BLaER1 treated with 17β-estradiol and CSF1 and Interleukin-3, amounts not matched to agents 10 nM and 100 nM (cell line): Measurements from ENCODE around the gene TTC33.

ENCODE experiments used
- H3K27ac ChIP-seq, 11 experiments: shearing (Covaris generic); formaldehyde crosslinking; 2 replicates each; pipeline ENCODE4 v1.8.1; 2022
- H3K27me3 ChIP-seq, 11 experiments: shearing (Covaris generic); formaldehyde crosslinking; 2 replicates each; pipeline ENCODE4 v1.8.1; 2022
- H3K36me3 ChIP-seq, 11 experiments: shearing (Covaris generic); formaldehyde crosslinking; 2 replicates each; pipeline ENCODE4 v1.8.1; 2022
- H3K4me1 ChIP-seq, 10 experiments: shearing (Covaris generic); formaldehyde crosslinking; 2 replicates each; pipeline ENCODE4 v1.8.1; 2022
- H3K4me2 ChIP-seq, 11 experiments: shearing (Covaris generic); formaldehyde crosslinking; 2 replicates each; pipeline ENCODE4 v1.8.1; 2022
- H3K4me3 ChIP-seq, 10 experiments: shearing (Covaris generic); formaldehyde crosslinking; 2 replicates each; pipeline ENCODE4 v1.8.1; 2022
- H3K9ac ChIP-seq, 11 experiments: shearing (Covaris generic); formaldehyde crosslinking; 2 replicates each; pipeline ENCODE4 v1.8.1; 2022
- H3K9me3 ChIP-seq, 11 experiments: shearing (Covaris generic); formaldehyde crosslinking; replicated peaks in 1 of 11; 2 replicates each; pipeline ENCODE4 v1.8.1; 2022
- H4K20me1 ChIP-seq, 11 experiments: shearing (Covaris generic); formaldehyde crosslinking; 2 replicates each; pipeline ENCODE4 v1.8.1; 2022
- Cebpa-rat ChIP-seq, 11 experiments: shearing (Covaris generic); IDR thresholded peaks; 2 replicates each; pipeline ENCODE4 v1.8.1; 2022

Gene TTC33

GRCh38 chr5:40683305-40683704 is 72.5 kb downstream of the TTC33 start:
- no peak for TF ChIP-seq Cebpa-rat (IDR thresholded peaks at IDR 0.05)
- Histone ChIP-seq H3K4me1 (peaks cover 14 to 53% (median 38%) of the 10 kb centered on the region in 10 experiments; a peak in 19 of 20 replicates), H3K27me3 (no peaks in the 10 kb centered on the region; a peak in 4 of 22 replicates), H3K4me2 (peak overlapping the region; percentile 74 to 97 (median 82)), H4K20me1 (peaks cover 81 to 84% (median 82%) of the 10 kb centered on the region in 11 experiments), H3K36me3 (peaks cover 41 to 73% (median 63%) of the 10 kb centered on the region in 11 experiments), H3K9ac (peak overlapping the region; percentile 84 to 99 (median 95)), H3K4me3 (peak overlapping the region; percentile 74 to 99 (median 96)), H3K27ac (peak overlapping the region; percentile 84 to 98 (median 91)), H3K9me3 (no peaks in the 10 kb centered on the region; a peak in 1 of 22 replicates)

- no peak for TF ChIP-seq Cebpa-rat (IDR thresholded peaks at IDR 0.05)
- Histone ChIP-seq H3K9me3 (no peaks in the 10 kb centered on the region; a peak in 1 of 22 replicates), H3K4me3 (peak overlapping the region; percentile 74 to 99 (median 96)), H4K20me1 (peaks cover 73 to 75% (median 75%) of the 10 kb centered on the region in 11 experiments), H3K27me3 (no peaks in the 10 kb centered on the region; a peak in 4 of 22 replicates), H3K4me2 (peak overlapping the region; percentile 74 to 97 (median 82)), H3K9ac (peak overlapping the region; percentile 84 to 99 (median 95)), H3K36me3 (peaks cover 41 to 66% (median 62%) of the 10 kb centered on the region in 11 experiments), H3K27ac (peak overlapping the region; percentile 84 to 98 (median 91)), H3K4me1 (peaks cover 18 to 53% (median 37%) of the 10 kb centered on the region in 10 experiments)
These were observed 73.4 kb downstream of the TTC33 start for GRCh38 chr5:40682154-40683017.

- peak overlapping the region; percentile 74 to 97 (median 82) for H3K4me2 ChIP-seq
- H3K4me1 ChIP-seq = peaks cover 24 to 53% (median 37%) of the 10 kb centered on the region in 10 experiments
These were observed 74.2 kb downstream of the TTC33 start for GRCh38 chr5:40681363-40682153.

GRCh38 chr5:40680741-40681362 is 74.9 kb downstream of the TTC33 start:
- Histone ChIP-seq H3K9ac (peak overlapping the region; percentile 84 to 99 (median 95)), H3K4me3 (peak overlapping the region; percentile 74 to 99 (median 96)), H3K4me1 (peaks cover 24 to 53% (median 37%) of the 10 kb centered on the region in 10 experiments), H3K9me3 (no peaks in the 10 kb centered on the region; a peak in 1 of 22 replicates), H3K27ac (peak overlapping the region; percentile 84 to 98 (median 91)), H3K4me2 (peak overlapping the region; percentile 74 to 97 (median 82)), H3K27me3 (no peaks in the 10 kb centered on the region; a peak in 4 of 22 replicates), H3K36me3 (peaks cover 31 to 50% (median 47%) of the 10 kb centered on the region in 11 experiments), H4K20me1 (peaks cover 58 to 60% (median 59%) of the 10 kb centered on the region in 11 experiments)
- no peak for TF ChIP-seq Cebpa-rat (IDR thresholded peaks at IDR 0.05)

More at GRCh38 chr5:40681363-40682153, 74.2 kb downstream of the TTC33 start:
- no peak for TF ChIP-seq Cebpa-rat (IDR thresholded peaks at IDR 0.05)
- H3K9me3 ChIP-seq = no peaks in the 10 kb centered on the region; a peak in 1 of 22 replicates
- peak overlapping the region; percentile 84 to 98 (median 91) for H3K27ac ChIP-seq
- peak overlapping the region; percentile 74 to 99 (median 96) for H3K4me3 ChIP-seq
- peaks cover 38 to 57% (median 54%) of the 10 kb centered on the region in 11 experiments for H3K36me3 ChIP-seq
- H3K27me3 ChIP-seq = no peaks in the 10 kb centered on the region; a peak in 4 of 22 replicates
- H4K20me1 ChIP-seq = peaks cover 66 to 67% (median 66%) of the 10 kb centered on the region in 11 experiments
- H3K9ac ChIP-seq = peak overlapping the region; percentile 84 to 99 (median 95)

- Histone ChIP-seq H3K36me3 (peaks cover 24 to 43% (median 40%) of the 10 kb centered on the region in 11 experiments), H4K20me1 (peaks cover 51 to 53% (median 52%) of the 10 kb centered on the region in 11 experiments), H3K27ac (peak within 1 kb of the TSS; percentile 88 to 98 (median 92)), H3K27me3 (no peaks in the 10 kb centered on the region; a peak in 4 of 22 replicates), H3K4me3 (peak within 1 kb of the TSS; percentile 74 to 99 (median 96)), H3K4me1 (peaks cover 27 to 53% (median 37%) of the 10 kb centered on the region in 10 experiments), H3K4me2 (peak within 1 kb of the TSS; percentile 82 to 97 (median 87)), H3K9me3 (no peaks in the 10 kb centered on the region; a peak in 1 of 22 replicates), H3K9ac (peak within 1 kb of the TSS; percentile 84 to 99 (median 95))
- TF ChIP-seq Cebpa-rat (IDR thresholded peaks at IDR 0.05) = no peak
These were observed 75.7 kb downstream of the TTC33 start, which contains the start of gene PTGER4 for GRCh38 chr5:40679913-40680681. Gene PTGER4 (plus strand): TSS chr5:40679915. CDS start chr5:40680994, 1,079 bp downstream.

- Histone ChIP-seq H3K9me3 (peaks cover 0 to 8% (median 0%) of the 10 kb centered on the region in 11 experiments; a peak in 1 of 22 replicates), H3K27me3 (no peaks in the 10 kb centered on the region; a peak in 4 of 22 replicates), H3K27ac (peak overlapping the region; percentile 88 to 98 (median 92)), H3K4me2 (peak overlapping the region; percentile 82 to 95 (median 87)), H3K4me1 (peaks cover 27 to 46% (median 36%) of the 10 kb centered on the region in 10 experiments), H3K9ac (peak overlapping the region; percentile 84 to 99 (median 95)), H4K20me1 (peaks cover 43 to 45% (median 44%) of the 10 kb centered on the region in 11 experiments), H3K36me3 (peaks cover 18 to 35% (median 32%) of the 10 kb centered on the region in 11 experiments), H3K4me3 (peak overlapping the region; percentile 74 to 99 (median 96))
- no peak; a peak in 2 of 22 replicates for TF ChIP-seq Cebpa-rat (IDR thresholded peaks at IDR 0.05)
These were observed 76.4 kb downstream of the TTC33 start for GRCh38 chr5:40679148-40679912.
